ENCODE data around the gene METTL16.

DNA sequence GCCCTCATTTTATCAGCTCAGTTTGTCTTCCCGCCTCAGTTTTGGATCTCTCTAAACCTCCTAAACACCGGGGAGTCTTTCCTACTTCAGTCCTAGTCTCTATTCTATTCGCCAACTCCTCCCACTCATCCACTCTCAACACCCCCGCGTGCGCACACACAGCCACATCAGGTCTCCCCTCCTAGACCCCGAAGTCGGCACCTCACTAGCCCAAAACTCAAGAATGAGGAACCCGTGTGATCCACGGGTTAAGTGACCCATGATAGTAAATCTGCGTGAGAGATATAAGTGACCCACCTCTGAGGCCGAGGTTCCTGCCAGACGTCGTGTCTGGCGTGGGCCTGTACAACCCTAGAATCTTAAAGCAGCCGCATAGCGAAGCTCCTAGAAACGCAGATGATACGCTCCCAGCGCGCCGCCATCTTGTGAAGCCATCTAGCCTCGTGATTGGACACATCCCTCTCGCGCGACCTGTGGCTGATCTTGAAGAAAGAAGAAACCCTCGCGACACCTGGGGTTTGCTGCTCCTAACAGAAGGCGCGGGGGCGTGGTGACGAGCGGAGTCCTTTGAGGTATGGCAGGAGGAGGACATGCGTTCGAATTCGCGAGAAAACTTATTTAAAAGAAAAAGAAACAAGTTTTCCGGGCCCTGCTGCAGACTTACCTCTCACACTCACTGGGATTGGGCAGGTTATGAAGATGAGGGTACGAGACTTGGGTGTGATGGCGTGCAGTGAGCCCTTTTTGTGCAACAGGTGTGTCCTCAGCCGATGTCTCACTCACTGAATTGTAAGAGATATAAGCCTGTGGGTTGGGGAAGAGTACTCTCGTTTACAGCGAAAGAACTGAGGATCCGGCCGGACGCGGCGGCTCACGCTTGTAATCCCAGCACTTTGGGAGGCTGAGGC is at the start of gene METTL16:
- TF ChIP-seq EZH2 (IDR thresholded peaks at IDR 0.05; ENCODE audit: insufficient read depth, poor library complexity, severe bottlenecking) (no peak), EZH2phosphoT487 (IDR thresholded peaks at IDR 0.05; ENCODE audit: insufficient read depth, low read depth) (no peak)
